22Rv1 (cell line): ENCODE data around the gene TMEM247.

Experiments used
- H3K27ac ChIP-seq: fragments of 450-650 bp; 2 replicates; pipeline ENCODE4 v1.5.1; 2017
- CTCF ChIP-seq: fragments of 450-650 bp; IDR thresholded peaks from 2 replicates; pipeline ENCODE4 v1.5.1; 2017; ENCODE audit warnings: mild to moderate bottlenecking
- ZFX ChIP-seq: fragments of 450-650 bp; IDR thresholded peaks from 2 replicates; pipeline ENCODE4 v1.6.1; 2017; ENCODE audit warnings: antibody characterized with exemption, borderline replicate concordance

Gene TMEM247

GRCh38 chr2:46489423-46490174 lies 10.2 kb downstream of the TMEM247 start:
- H3K27ac ChIP-seq, result no peak overlapping the region
- TF ChIP-seq ZFX (no peak), CTCF (no peak)

- no peak overlapping the region for H3K27ac ChIP-seq
Measured at GRCh38 chr2:46490521-46491141, 11.3 kb downstream of the TMEM247 start.

DNA sequence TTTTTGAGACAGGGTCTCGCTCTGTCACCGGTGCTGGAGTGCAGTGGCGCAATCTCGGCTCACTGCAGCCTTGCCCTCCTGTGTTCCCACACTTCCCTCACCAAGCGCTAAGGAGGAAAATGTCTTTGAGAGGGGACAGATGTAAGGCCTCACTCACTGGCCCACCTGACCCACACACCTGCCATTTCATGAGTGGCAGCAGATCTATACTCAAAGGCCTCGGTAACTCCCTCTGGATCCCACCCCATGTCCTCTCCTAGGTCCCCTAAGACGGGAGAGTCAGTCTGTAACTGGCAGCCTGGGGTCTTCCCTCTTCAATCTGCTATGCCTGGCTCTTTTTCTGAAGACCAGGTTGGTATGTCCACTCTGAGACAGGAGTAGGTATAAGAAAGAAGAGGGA lies 12.9 kb downstream of the TMEM247 start:
- H3K27ac ChIP-seq, result no peak overlapping the region
- TF ChIP-seq ZFX (no peak), CTCF (no peak)

More at GRCh38 chr2:46490521-46491141, 11.3 kb downstream of the TMEM247 start:
- TF ChIP-seq CTCF, result no peak
- TF ChIP-seq ZFX, result no peak

GRCh38 chr2:46493241-46493970 lies 14.0 kb downstream of the TMEM247 start:
- TF ChIP-seq ZFX (no peak), CTCF (no peak)
- no peak overlapping the region for H3K27ac ChIP-seq

DNA sequence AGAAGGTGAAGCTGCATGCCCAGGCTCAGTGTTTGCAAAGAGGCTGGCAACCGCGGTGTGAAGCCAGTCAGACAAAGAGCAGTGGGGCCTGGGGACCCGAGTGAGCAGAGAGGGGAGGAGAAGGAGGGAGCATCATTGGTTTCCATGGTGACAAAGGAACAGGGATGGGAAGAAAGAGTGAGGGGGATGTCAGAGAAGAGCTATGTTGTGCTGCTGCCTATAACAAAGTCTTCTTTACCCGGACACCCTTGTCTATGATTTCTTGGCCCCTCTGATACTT lies 14.5 kb downstream of the TMEM247 start:
- TF ChIP-seq ZFX, result no peak
- no peak for TF ChIP-seq CTCF
- no peak overlapping the region for H3K27ac ChIP-seq

- TF ChIP-seq CTCF (no peak), ZFX (no peak)
- H3K27ac ChIP-seq, result no peak overlapping the region
Measured at GRCh38 chr2:46494596-46494995, 15.2 kb downstream of the TMEM247 start.
